Liver (tissue), 9 donors: ENCODE data around the gene GTF3C5. TPM values are rescaled to one million over a fixed set of nuclear protein-coding genes. Genes with fewer than 3 reads are reported as not detected.
"Not testable (repeated sequence)": the region's sequence is repeated elsewhere in the genome, so short reads cannot be mapped to it uniquely, and the experiment has no call there.

Source experiments
- DNase-seq: peaks from one replicate; pipeline ENCODE4 v3.0.0-alpha.2; 2017; ENCODE audit warnings: low spot score
- H3K27ac ChIP-seq, 2 donors: one replicate each; pipeline ENCODE4 v1.7.0; 2013; ENCODE audit warnings: inconsistent platforms in 2 of 2, low read length in 2 of 2, control low read depth in 1 of 2, low read depth in 1 of 2, mild to moderate bottlenecking in 1 of 2
- H3K27me3 ChIP-seq, 4 donors: one replicate each; pipeline versions ENCODE4 v1.6.1 to v1.7.0; 2013; ENCODE audit warnings: low read length in 3 of 4, inconsistent platforms in 1 of 4, mild to moderate bottlenecking in 1 of 4, moderate library complexity in 1 of 4; ENCODE audit not compliant: control insufficient read depth in 4 of 4, insufficient read depth in 4 of 4
- H3K36me3 ChIP-seq, 4 donors: one replicate each; pipeline versions ENCODE4 v1.6.1 to v1.7.0; 2013; ENCODE audit warnings: low read length in 3 of 4, mild to moderate bottlenecking in 3 of 4, low read depth in 1 of 4, moderate library complexity in 1 of 4; ENCODE audit not compliant: control insufficient read depth in 4 of 4, insufficient read depth in 3 of 4
- H3K4me1 ChIP-seq, 4 donors: one replicate each; pipeline versions ENCODE4 v1.6.1 to v1.7.0; 2013; ENCODE audit warnings: low read length in 3 of 4, mild to moderate bottlenecking in 3 of 4, moderate library complexity in 1 of 4; ENCODE audit not compliant: control insufficient read depth in 4 of 4, insufficient read depth in 4 of 4
- H3K4me3 ChIP-seq, 3 donors: one replicate each; pipeline versions ENCODE4 v1.6.1 to v1.7.0; 2013; ENCODE audit warnings: low read length in 3 of 3, control low read depth in 1 of 3, low read depth in 1 of 3, mild to moderate bottlenecking in 1 of 3
- H3K9ac ChIP-seq, 2 donors: one replicate each; pipeline ENCODE4 v1.7.0; 2013; ENCODE audit warnings: low read length in 2 of 2, mild to moderate bottlenecking in 2 of 2, moderate library complexity in 2 of 2, control low read depth in 1 of 2, low read depth in 1 of 2
- H3K9me3 ChIP-seq, 4 donors: one replicate each; pipeline versions ENCODE4 v1.6.1 to v1.7.0; 2013; ENCODE audit warnings: low read length in 3 of 4; ENCODE audit not compliant: control insufficient read depth in 4 of 4
- ATF3 ChIP-seq: IDR thresholded peaks from 2 replicates; pipeline ENCODE4 v1.6.1; 2016; ENCODE audit warnings: antibody characterized with exemption
- CTCF ChIP-seq: fragments of 150-350 bp; IDR thresholded peaks from 2 replicates; pipeline ENCODE4 v1.5.1; 2017; ENCODE audit warnings: improper control_type of control experiment, low read depth, low read length; ENCODE audit not compliant: missing input control
- FOXA1 ChIP-seq: IDR thresholded peaks from 2 replicates; pipeline ENCODE4 v1.6.1; 2016; ENCODE audit warnings: antibody characterized with exemption
- FOXA2 ChIP-seq: IDR thresholded peaks from 2 replicates; pipeline ENCODE4 v1.6.1; 2016; ENCODE audit warnings: antibody characterized with exemption
- HNF4A ChIP-seq, 2 donors: conservative IDR thresholded peaks; 2 replicates each; pipeline ENCODE4 v1.6.1; 2016; ENCODE audit warnings: antibody characterized with exemption in 2 of 2, mild to moderate bottlenecking in 2 of 2
- HNF4G ChIP-seq: IDR thresholded peaks from 2 replicates; pipeline ENCODE4 v1.6.1; 2016; ENCODE audit warnings: antibody characterized with exemption
- RXRA ChIP-seq, 2 donors: IDR thresholded peaks; 2 replicates each; pipeline ENCODE4 v1.6.1; 2017 to 2018; ENCODE audit warnings: antibody characterized with exemption in 2 of 2, mild to moderate bottlenecking in 1 of 2
- SP1 ChIP-seq: IDR thresholded peaks from 2 replicates; pipeline ENCODE4 v1.6.1; 2018; ENCODE audit warnings: antibody characterized with exemption, mild to moderate bottlenecking
- WGBS: extraction: QIAGEN DNeasy Blood & Tissue Kit; methylation state at CpG from one replicate; pipeline ENCODE4 v1.1.7; 2013; 5-methylcytosine and 5-hydroxymethylcytosine counted together
- polyA plus RNA-seq, 2 donors: library from polyadenylated mRNA; stranded (reverse) in 1 of 2; unstranded in 1 of 2; fragments of 200-250 nt in 1 of 2; fragments of >200 nt in 1 of 2; fragmentation: Nextera tagmentation in 1 of 2; extraction: Ambion mirVana in 1 of 2; gene quantifications; one replicate each; pipeline versions ENCODE4 v1.2.1 to v1.2.3, GENCODE V29; 2013 to 2015
- total RNA-seq, 2 donors: library from RNA; depleted of rRNA; stranded (reverse); fragments of >200 nt; gene quantifications; one replicate each; pipeline ENCODE4 v1.2.3, GENCODE V29; 2014
- TF ChIP-seq, protein P1 (sequence below): IDR thresholded peaks from 2 replicates; pipeline ENCODE4 v1.6.1; 2016; ENCODE audit warnings: antibody characterized with exemption
- TF ChIP-seq, protein P2 (sequence below): IDR thresholded peaks from 2 replicates; pipeline ENCODE4 v1.6.1; 2016; ENCODE audit warnings: antibody characterized with exemption, mild to moderate bottlenecking
- donor health status: healthy.
- donor health status: healthy.
- donor health status: healthy.
- donor health status: healthy.
- donor health status: healthy.

GTF3C5 gene
- total and polyA plus RNA-seq, 4 donors = 13.2 to 26.2 (median 18.2) TPM

GRCh38 chr9:132997591-132997990, 33.2 kb upstream of the GTF3C5 start:
- TF ChIP-seq SP1 (no peak), FOXA2 (no peak), RXRA (IDR thresholded peaks at IDR 0.05) (no peak), HNF4G (no peak)
- H3K36me3 ChIP-seq = no peaks in the 10 kb centered on the region
- H3K9ac ChIP-seq = no peak overlapping the region
- H3K27ac ChIP-seq = no peak overlapping the region
- no peaks in the 10 kb centered on the region for H3K9me3 ChIP-seq
- no peaks in the 10 kb centered on the region for H3K4me1 ChIP-seq
- DNase-seq = peak; percentile 37
- 39% methylated on average over 4 of the region's 4 CpGs for WGBS
- H3K27me3 ChIP-seq = peaks cover 0 to 2% (median 0%) of the 10 kb centered on the region in 4 donors
- no peak overlapping the region for H3K4me3 ChIP-seq

GRCh38 chr9:132998221-132998620, 32.6 kb upstream of the GTF3C5 start:
- H3K27me3 ChIP-seq, H3K36me3 ChIP-seq, H3K4me1 ChIP-seq, H3K9me3 ChIP-seq, H3K4me3 ChIP-seq, DNase-seq, H3K27ac ChIP-seq, H3K9ac ChIP-seq: not testable (repeated sequence)
- WGBS = 76% methylated on average over 3 of the region's 4 CpGs

GRCh38 chr9:132998831-132999635, 31.8 kb upstream of the GTF3C5 start:
- DNase-seq = peak; percentile 90
- peaks cover 0 to 2% (median 0%) of the 10 kb centered on the region in 4 donors for H3K27me3 ChIP-seq
- no peaks in the 10 kb centered on the region for H3K4me1 ChIP-seq
- H3K9ac ChIP-seq = no peak overlapping the region
- no peaks in the 10 kb centered on the region for H3K36me3 ChIP-seq
- 63% methylated on average over 18 of the region's 18 CpGs for WGBS
- no peaks in the 10 kb centered on the region for H3K9me3 ChIP-seq
- TF ChIP-seq, protein P1, sequence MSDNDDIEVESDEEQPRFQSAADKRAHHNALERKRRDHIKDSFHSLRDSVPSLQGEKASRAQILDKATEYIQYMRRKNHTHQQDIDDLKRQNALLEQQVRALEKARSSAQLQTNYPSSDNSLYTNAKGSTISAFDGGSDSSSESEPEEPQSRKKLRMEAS = no peak
- TF ChIP-seq FOXA1 (no peak), FOXA2 (no peak), CTCF (no peak), HNF4A (conservative IDR thresholded peaks at IDR 0.05) (no peak), RXRA (IDR thresholded peaks at IDR 0.05) (no peak), ATF3 (no peak)
- TF ChIP-seq, protein P2, sequence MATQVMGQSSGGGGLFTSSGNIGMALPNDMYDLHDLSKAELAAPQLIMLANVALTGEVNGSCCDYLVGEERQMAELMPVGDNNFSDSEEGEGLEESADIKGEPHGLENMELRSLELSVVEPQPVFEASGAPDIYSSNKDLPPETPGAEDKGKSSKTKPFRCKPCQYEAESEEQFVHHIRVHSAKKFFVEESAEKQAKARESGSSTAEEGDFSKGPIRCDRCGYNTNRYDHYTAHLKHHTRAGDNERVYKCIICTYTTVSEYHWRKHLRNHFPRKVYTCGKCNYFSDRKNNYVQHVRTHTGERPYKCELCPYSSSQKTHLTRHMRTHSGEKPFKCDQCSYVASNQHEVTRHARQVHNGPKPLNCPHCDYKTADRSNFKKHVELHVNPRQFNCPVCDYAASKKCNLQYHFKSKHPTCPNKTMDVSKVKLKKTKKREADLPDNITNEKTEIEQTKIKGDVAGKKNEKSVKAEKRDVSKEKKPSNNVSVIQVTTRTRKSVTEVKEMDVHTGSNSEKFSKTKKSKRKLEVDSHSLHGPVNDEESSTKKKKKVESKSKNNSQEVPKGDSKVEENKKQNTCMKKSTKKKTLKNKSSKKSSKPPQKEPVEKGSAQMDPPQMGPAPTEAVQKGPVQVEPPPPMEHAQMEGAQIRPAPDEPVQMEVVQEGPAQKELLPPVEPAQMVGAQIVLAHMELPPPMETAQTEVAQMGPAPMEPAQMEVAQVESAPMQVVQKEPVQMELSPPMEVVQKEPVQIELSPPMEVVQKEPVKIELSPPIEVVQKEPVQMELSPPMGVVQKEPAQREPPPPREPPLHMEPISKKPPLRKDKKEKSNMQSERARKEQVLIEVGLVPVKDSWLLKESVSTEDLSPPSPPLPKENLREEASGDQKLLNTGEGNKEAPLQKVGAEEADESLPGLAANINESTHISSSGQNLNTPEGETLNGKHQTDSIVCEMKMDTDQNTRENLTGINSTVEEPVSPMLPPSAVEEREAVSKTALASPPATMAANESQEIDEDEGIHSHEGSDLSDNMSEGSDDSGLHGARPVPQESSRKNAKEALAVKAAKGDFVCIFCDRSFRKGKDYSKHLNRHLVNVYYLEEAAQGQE = no peak
- no peak overlapping the region for H3K4me3 ChIP-seq
- H3K27ac ChIP-seq = no peak overlapping the region
